Hematopoietic multipotent progenitor cell treated with erythropoietin and hydrocortisone succinate and interleukin-3 and kit ligand, for 6 days (in vitro differentiated cells): Measurements from ENCODE around the gene TBK1.

ENCODE experiments used
- DNase-seq: peaks from one replicate; pipeline ENCODE4 v3.0.0-alpha.2; 2015

Gene TBK1

GRCh38 chr12:64550755-64551154 lies 98.8 kb downstream of the TBK1 start:
- DNase-seq = no peak

GRCh38 chr12:64551676-64552075 lies 99.8 kb downstream of the TBK1 start:
- no peak for DNase-seq
